WTC11 (cell line): ENCODE measurements around the gene ADAMTS8. TPM values are rescaled to one million over a fixed set of nuclear protein-coding genes. Genes with fewer than 3 reads are reported as not detected.
A peak's percentile ranks its signal among the peaks of the same experiment; 100 is the strongest.

Experiments used
- ATAC-seq: fragments of 200-7000 bp; cut with Tn5 transposase; 2 replicates; pipeline ENCODE4 v1.10.0; 2021; ENCODE audit warnings: mild to moderate bottlenecking, moderate library complexity
- CTCF ChIA-PET: fragments of 300-600 bp; sonication (Branson Sonifier 250); formaldehyde crosslinking; loops from one replicate; lab custom pipeline; 2021; ENCODE audit warnings: antibody characterized with exemption; lab: Charles Lee
- POLR2A ChIA-PET: fragments of 350-600 bp; sonication (Branson Sonifier 250); formaldehyde crosslinking; loops from one replicate; lab custom pipeline; 2021; ENCODE audit warnings: antibody characterized with exemption; lab: Charles Lee
- DNase-seq: peaks from one replicate; pipeline ENCODE4 v3.0.0; 2021; ENCODE audit warnings: low spot score
- H3K27ac Mint-ChIP-seq: 2 replicates; pipeline ENCODE4 v1.8.0; 2021; ENCODE audit warnings: mixed read lengths
- H3K27me3 Mint-ChIP-seq: 2 replicates; pipeline ENCODE4 v1.8.0; 2021; ENCODE audit warnings: low read depth, mild to moderate bottlenecking, moderate library complexity, mixed read lengths
- H3K36me3 Mint-ChIP-seq: 2 replicates; pipeline ENCODE4 v1.8.0; 2021; ENCODE audit warnings: mixed read lengths
- H3K4me1 Mint-ChIP-seq: 2 replicates; pipeline ENCODE4 v1.8.0; 2022; ENCODE audit warnings: mixed read lengths
- H3K4me3 Mint-ChIP-seq: 2 replicates; pipeline ENCODE4 v1.8.0; 2021; ENCODE audit warnings: mild to moderate bottlenecking, moderate library complexity, mixed read lengths
- H3K9me3 Mint-ChIP-seq: 2 replicates; pipeline ENCODE4 v1.8.0; 2021; ENCODE audit warnings: mixed read lengths
- ATF6 ChIP-seq: sonication (generic); formaldehyde crosslinking; IDR thresholded peaks from 2 replicates; pipeline ENCODE4 v1.8.1; 2023; ENCODE audit warnings: mild to moderate bottlenecking, missing genetic modification reagents
- CDX4 ChIP-seq: fragments of 250-450 bp; sonication (Bioruptor Pico); IDR thresholded peaks from 2 replicates; pipeline ENCODE4 v1.9.0; 2021; ENCODE audit warnings: moderate library complexity, mild to moderate bottlenecking, inconsistent platforms, borderline replicate concordance
- E2F1 ChIP-seq: sonication (generic); formaldehyde crosslinking; IDR thresholded peaks from 2 replicates; pipeline ENCODE4 v1.8.0; 2022; ENCODE audit warnings: mild to moderate bottlenecking, missing genetic modification reagents
- ELF4 ChIP-seq: sonication (generic); formaldehyde crosslinking; IDR thresholded peaks from 2 replicates; pipeline ENCODE4 v1.8.1; 2022; ENCODE audit warnings: low read depth, mild to moderate bottlenecking, moderate library complexity, missing genetic modification reagents
- ESRRA ChIP-seq: sonication (generic); formaldehyde crosslinking; IDR thresholded peaks from 2 replicates; pipeline ENCODE4 v1.8.1; 2022; ENCODE audit warnings: mild to moderate bottlenecking, missing genetic modification reagents, borderline replicate concordance
- GABPB1 ChIP-seq: sonication (generic); formaldehyde crosslinking; IDR thresholded peaks from 2 replicates; pipeline ENCODE4 v1.8.1; 2023; ENCODE audit warnings: mild to moderate bottlenecking, missing genetic modification reagents
- GTF2I ChIP-seq: fragments of 250-450 bp; sonication (Bioruptor Pico); conservative IDR thresholded peaks from 2 replicates; pipeline ENCODE4 v1.4.0; 2021; ENCODE audit warnings: mild to moderate bottlenecking
- IRF1 ChIP-seq: sonication (generic); formaldehyde crosslinking; IDR thresholded peaks from 2 replicates; pipeline ENCODE4 v1.8.0; 2023; ENCODE audit warnings: missing genetic modification reagents
- JUN ChIP-seq: sonication (generic); formaldehyde crosslinking; IDR thresholded peaks from 2 replicates; pipeline ENCODE4 v1.8.0; 2023; ENCODE audit warnings: mild to moderate bottlenecking, missing genetic modification reagents
- MXD4 ChIP-seq: fragments of 250-450 bp; sonication (Bioruptor Pico); IDR thresholded peaks from 2 replicates; pipeline ENCODE4 v1.8.0; 2021; ENCODE audit warnings: mild to moderate bottlenecking, moderate library complexity, borderline replicate concordance
- OVOL2 ChIP-seq: fragments of 250-450 bp; sonication (Bioruptor Pico); IDR thresholded peaks from 2 replicates; pipeline ENCODE4 v1.9.0; 2021; ENCODE audit warnings: mild to moderate bottlenecking, borderline replicate concordance
- TEAD4 ChIP-seq: sonication (generic); formaldehyde crosslinking; IDR thresholded peaks from 2 replicates; pipeline ENCODE4 v1.8.0; 2022; ENCODE audit warnings: mild to moderate bottlenecking, missing genetic modification reagents
- TP53 ChIP-seq: sonication (generic); formaldehyde crosslinking; IDR thresholded peaks from 2 replicates; pipeline ENCODE4 v1.8.1; 2023; ENCODE audit warnings: mild to moderate bottlenecking, missing genetic modification reagents
- ZBTB21 ChIP-seq: sonication (generic); formaldehyde crosslinking; IDR thresholded peaks from 2 replicates; pipeline ENCODE4 v1.8.1; 2023; ENCODE audit warnings: mild to moderate bottlenecking, missing genetic modification reagents, borderline replicate concordance
- ZNF317 ChIP-seq: sonication (generic); formaldehyde crosslinking; IDR thresholded peaks from 2 replicates; pipeline ENCODE4 v1.8.1; 2023; ENCODE audit warnings: low read depth, mild to moderate bottlenecking, moderate library complexity, missing genetic modification reagents, borderline replicate concordance
- ZNF396 ChIP-seq: fragments of 250-450 bp; sonication (Bioruptor Pico); IDR thresholded peaks from 2 replicates; pipeline ENCODE4 v1.8.0; 2021; ENCODE audit warnings: mild to moderate bottlenecking, moderate library complexity, borderline replicate concordance
- ZNF425 ChIP-seq: fragments of 250-450 bp; sonication (Bioruptor Pico); conservative IDR thresholded peaks from 2 replicates; pipeline ENCODE4 v1.9.0; 2021; ENCODE audit warnings: mild to moderate bottlenecking
- ZNF532 ChIP-seq: fragments of 250-450 bp; sonication (Bioruptor Pico); IDR thresholded peaks from 2 replicates; pipeline ENCODE4 v1.9.0; 2021; ENCODE audit warnings: mild to moderate bottlenecking, borderline replicate concordance
- total RNA-seq: library from RNA; stranded (reverse); gene quantifications from 3 replicates; pipeline ENCODE4 v1.2.3, GENCODE V29; 2021

The ADAMTS8 gene
- total RNA-seq, 1 experiment from 2014 or later = 9.9 TPM

- Mint-ChIP-seq H3K27me3 (peaks cover 79% of the 10 kb centered on the region), H3K4me1 (peaks cover 10% of the 10 kb centered on the region), H3K27ac (no peak overlapping the region), H3K9me3 (no peaks in the 10 kb centered on the region), H3K4me3 (no peak overlapping the region), H3K36me3 (no peaks in the 10 kb centered on the region)
- no peak for TF ChIP-seq OVOL2 (CRISPR knock-in tag)
- TF ChIP-seq ZBTB21 (CRISPR knock-in tag) = no peak
- no peak for TF ChIP-seq ZNF317 (CRISPR knock-in tag)
- no peak for TF ChIP-seq GTF2I
- TF ChIP-seq ESRRA = no peak
- TF ChIP-seq E2F1 = no peak
- no peak for TF ChIP-seq ZNF532 (CRISPR knock-in tag)
- TF ChIP-seq TP53 (CRISPR knock-in tag) = no peak
- TF ChIP-seq IRF1 (CRISPR knock-in tag) = no peak
- no peak for TF ChIP-seq ZNF396
- TF ChIP-seq GABPB1 (CRISPR knock-in tag) = no peak
- no peak for TF ChIP-seq ATF6 (CRISPR knock-in tag)
- no peak for TF ChIP-seq JUN
- no peak for TF ChIP-seq ZNF425 (CRISPR knock-in tag)
- no peak for TF ChIP-seq MXD4
- TF ChIP-seq CDX4 (CRISPR knock-in tag) = no peak
- TF ChIP-seq TEAD4 (CRISPR knock-in tag) = no peak
- TF ChIP-seq ELF4 = no peak
- no peak for ATAC-seq
- ChIA-PET CTCF (interaction anchor here (0.7 to 2.3 kb wide), 9 partner anchors 8 to 1241 kb away, joined by 3 to 19 read pairs (median 4); partner anchors contain the start of gene SNX19), POLR2A (interaction anchor here (1.1 kb wide), 1 partner anchor 417 kb away, joined by 3 read pairs; no protein-coding TSS in a partner anchor)
- peak; percentile 40 for DNase-seq
Measured at GRCh38 chr11:130452940-130453339, 24.5 kb upstream of the ADAMTS8 start.
